Suprapubic skin (tissue), 4 donors: ENCODE data around the gene GANC.

Experiments
- POLR2A ChIP-seq, 2 donors: fragments of 450-650 bp; IDR thresholded peaks; one replicate each; pipeline ENCODE4 v1.6.1; 2017; ENCODE audit warnings: antibody characterized with exemption in 2 of 2, mild to moderate bottlenecking in 2 of 2, moderate library complexity in 2 of 2
- POLR2AphosphoS5 ChIP-seq, 3 donors: sonication (generic); formaldehyde crosslinking; IDR thresholded peaks; one replicate each; pipeline ENCODE4 v1.6.1; 2017; ENCODE audit warnings: antibody characterized with exemption in 3 of 3
- TF ChIP-seq, protein P1 (sequence below), 2 donors: fragments of 200-600 bp in 1 of 2; fragments of 450-650 bp in 1 of 2; sonication (generic) in 1 of 2; IDR thresholded peaks; one replicate each; pipeline ENCODE4 v1.5.1; 2016 to 2019; ENCODE audit warnings: antibody characterized with exemption in 2 of 2, mild to moderate bottlenecking in 1 of 2, moderate library complexity in 1 of 2

DNA sequence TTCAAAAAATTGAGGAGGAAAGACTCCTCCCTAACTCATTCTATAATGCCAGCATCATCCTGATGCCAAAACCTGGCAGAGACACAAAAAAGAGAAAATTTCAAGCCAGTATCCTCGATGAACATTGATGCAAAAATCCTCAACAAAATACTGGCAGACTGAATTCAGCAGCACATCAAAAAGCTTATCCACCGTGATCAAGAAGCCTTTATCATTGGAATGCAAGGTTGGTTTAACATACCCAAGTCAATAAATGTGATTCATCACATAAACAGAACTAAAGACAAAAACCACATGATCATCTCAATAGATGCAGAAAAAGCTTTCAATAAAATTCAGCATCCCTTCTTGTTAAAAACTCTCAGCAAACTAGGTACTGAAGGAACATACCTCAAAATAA lies 62.1 kb downstream of the GANC start:
- TF ChIP-seq, protein P1, sequence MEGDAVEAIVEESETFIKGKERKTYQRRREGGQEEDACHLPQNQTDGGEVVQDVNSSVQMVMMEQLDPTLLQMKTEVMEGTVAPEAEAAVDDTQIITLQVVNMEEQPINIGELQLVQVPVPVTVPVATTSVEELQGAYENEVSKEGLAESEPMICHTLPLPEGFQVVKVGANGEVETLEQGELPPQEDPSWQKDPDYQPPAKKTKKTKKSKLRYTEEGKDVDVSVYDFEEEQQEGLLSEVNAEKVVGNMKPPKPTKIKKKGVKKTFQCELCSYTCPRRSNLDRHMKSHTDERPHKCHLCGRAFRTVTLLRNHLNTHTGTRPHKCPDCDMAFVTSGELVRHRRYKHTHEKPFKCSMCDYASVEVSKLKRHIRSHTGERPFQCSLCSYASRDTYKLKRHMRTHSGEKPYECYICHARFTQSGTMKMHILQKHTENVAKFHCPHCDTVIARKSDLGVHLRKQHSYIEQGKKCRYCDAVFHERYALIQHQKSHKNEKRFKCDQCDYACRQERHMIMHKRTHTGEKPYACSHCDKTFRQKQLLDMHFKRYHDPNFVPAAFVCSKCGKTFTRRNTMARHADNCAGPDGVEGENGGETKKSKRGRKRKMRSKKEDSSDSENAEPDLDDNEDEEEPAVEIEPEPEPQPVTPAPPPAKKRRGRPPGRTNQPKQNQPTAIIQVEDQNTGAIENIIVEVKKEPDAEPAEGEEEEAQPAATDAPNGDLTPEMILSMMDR (IDR thresholded peaks at IDR 0.05): no peak
- TF ChIP-seq POLR2AphosphoS5 (IDR thresholded peaks at IDR 0.05) (no peak), POLR2A (IDR thresholded peaks at IDR 0.05) (no peak)
